Measurements from ENCODE around the gene TMEM80.

GRCh38 chr11:686451-687243, 9.0 kb upstream of the TMEM80 start:
- TF ChIP-seq CTCF (conservative IDR thresholded peaks at IDR 0.05 in 1 of 2, IDR thresholded peaks at IDR 0.05 in 1 of 2; ENCODE audit: low read depth in 1 of 2, low read length in 2 of 2) = no peak
- no peak for TF ChIP-seq EZH2 (IDR thresholded peaks at IDR 0.05; ENCODE audit: low read length, missing control alignments)

All from fibroblast of lung (primary cell).